Keratinocyte (primary cell): Measurements from ENCODE around the gene NRG3. TPM values are rescaled to one million over a fixed set of nuclear protein-coding genes. Genes with fewer than 3 reads are reported as not detected.

Experiments
- DNase-seq: peaks from one replicate; pipeline ENCODE4 v3.0.0-alpha.2; 2011; ENCODE audit warnings: low read depth, missing footprints, low spot score
- FAIRE-seq: peaks from 2 replicates; lab custom pipeline; 2011; peaks lifted over from hg19 to GRCh38; lab: Jason Lieb, UNC
- H2AFZ ChIP-seq: 2 replicates; pipeline ENCODE4 v1.6.0; 2012; ENCODE audit warnings: low read length, control low read depth, inconsistent platforms; ENCODE audit not compliant: control insufficient read depth
- H3K27ac ChIP-seq: 2 replicates; pipeline ENCODE4 v1.5.1; 2011; ENCODE audit warnings: low read length; ENCODE audit not compliant: control insufficient read depth, insufficient read depth
- H3K27me3 ChIP-seq: 3 replicates; pipeline ENCODE4 v1.6.0; 2011; ENCODE audit warnings: low read length; ENCODE audit not compliant: control insufficient read depth, insufficient read depth; ENCODE audit errors: extremely low read depth
- H3K36me3 ChIP-seq, 2 experiments: 2 replicates in 1 of 2; 3 replicates in 1 of 2; pipeline ENCODE4 v1.5.1; 2011; ENCODE audit warnings: low read length in 2 of 2, mild to moderate bottlenecking in 1 of 2; ENCODE audit not compliant: control insufficient read depth in 2 of 2, insufficient read depth in 2 of 2; ENCODE audit errors: extremely low read depth in 1 of 2
- H3K4me1 ChIP-seq: 3 replicates; pipeline ENCODE4 v1.5.1; 2011; ENCODE audit warnings: low read length; ENCODE audit not compliant: control insufficient read depth, insufficient read depth; ENCODE audit errors: extremely low read depth
- H3K4me2 ChIP-seq: 3 replicates; pipeline ENCODE4 v1.6.0; 2011; ENCODE audit warnings: low read depth, low read length; ENCODE audit not compliant: control insufficient read depth, insufficient read depth; ENCODE audit errors: extremely low read depth
- H3K4me3 ChIP-seq, 3 experiments: fragments of 200-600 bp in 1 of 3; sonication (generic) in 1 of 3; 2 replicates in 2 of 3; 3 replicates in 1 of 3; pipeline ENCODE4 v1.5.1; 2011 to 2016; ENCODE audit warnings: low read length in 3 of 3, mild to moderate bottlenecking in 3 of 3, control low read depth in 2 of 3, inconsistent platforms in 1 of 3, low read depth in 1 of 3, mixed read lengths in 1 of 3, mixed run types in 1 of 3, moderate library complexity in 1 of 3; ENCODE audit not compliant: control insufficient read depth in 2 of 3, insufficient read depth in 2 of 3; ENCODE audit errors: extremely low read depth in 1 of 3
- H3K79me2 ChIP-seq: 2 replicates; pipeline ENCODE4 v1.6.0; 2012; ENCODE audit warnings: low read length; ENCODE audit not compliant: control insufficient read depth, insufficient read depth
- H3K9ac ChIP-seq: 3 replicates; pipeline ENCODE4 v1.6.0; 2011; ENCODE audit warnings: low read length; ENCODE audit not compliant: control insufficient read depth, insufficient read depth; ENCODE audit errors: extremely low read depth
- H3K9me1 ChIP-seq: 3 replicates; pipeline ENCODE4 v1.6.0; 2011; ENCODE audit warnings: low read length; ENCODE audit not compliant: control insufficient read depth, insufficient read depth; ENCODE audit errors: extremely low read depth
- H3K9me3 ChIP-seq: 2 replicates; pipeline ENCODE4 v1.5.1; 2012; ENCODE audit warnings: low read depth, low read length; ENCODE audit not compliant: control insufficient read depth
- H4K20me1 ChIP-seq: 3 replicates; pipeline ENCODE4 v1.6.0; 2011; ENCODE audit warnings: low read length; ENCODE audit not compliant: control insufficient read depth, insufficient read depth; ENCODE audit errors: extremely low read depth
- CTCF ChIP-seq, 3 experiments: IDR thresholded peaks in 1 of 3; conservative IDR thresholded peaks in 1 of 3; optimal IDR thresholded peaks in 1 of 3; 2 replicates in 2 of 3; 3 replicates in 1 of 3; pipeline versions ENCODE3 to v1.5.1; 2011; ENCODE audit warnings: low read length in 3 of 3, mild to moderate bottlenecking in 3 of 3, moderate library complexity in 2 of 3, control low read depth in 1 of 3, inconsistent platforms in 1 of 3; ENCODE audit not compliant: insufficient read depth in 2 of 3; ENCODE audit errors: extremely low read depth in 1 of 3
- EZH2 ChIP-seq: IDR thresholded peaks from one replicate; pipeline ENCODE4 v1.6.1; 2012; ENCODE audit warnings: inconsistent platforms, mild to moderate bottlenecking, low read length, moderate library complexity
- dilution Hi-C: fragments of 300-500 bp; cut with MboI; formaldehyde crosslinking; loops from one replicate; pipeline ENCODE4 v1.7.0; 2020; ENCODE audit warnings: low sequenced_read_pairs; ENCODE audit not compliant: extremely low pct_ligation_motif_present
- polyA plus RNA-seq, 5 experiments: library from polyadenylated mRNA; depleted of rRNA in 3 of 5; stranded (reverse) in 3 of 5; stranded (forward) in 1 of 5; unstranded in 1 of 5; fragments of >200 nt; gene quantifications; 1 replicate in 1 of 5; 2 replicates in 3 of 5; 3 replicates in 1 of 5; pipeline versions ENCODE4 v1.2.1 to v1.2.3, GENCODE V29; 2011 to 2012; ENCODE audit warnings: missing spikeins in 2 of 5, low read depth in 1 of 5, low replicate concordance in 1 of 5

The NRG3 gene
- polyA plus RNA-seq, 1 donor (not counting 4 experiments of a cell fraction or from before 2014, with no cell fraction given), result not detected

DNA sequence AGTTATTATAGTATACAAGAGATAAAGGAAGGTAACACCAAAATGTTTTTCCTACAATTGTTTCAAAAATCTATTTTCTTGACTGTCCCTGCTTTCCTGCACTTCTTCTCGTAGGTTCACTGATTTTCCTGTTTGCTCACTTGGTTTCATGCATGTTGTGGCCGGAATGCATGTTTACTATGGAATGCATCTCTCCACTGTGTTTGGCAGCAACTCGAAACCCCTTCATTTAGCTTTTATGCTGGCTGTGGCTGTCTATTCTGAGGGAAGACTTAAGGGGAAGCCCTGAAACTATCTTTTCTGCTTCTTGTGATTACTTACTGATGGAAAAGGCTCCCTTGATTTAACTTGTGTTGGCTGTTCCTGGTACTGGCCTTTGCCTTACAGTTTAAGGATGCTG is 120.3 kb downstream of the NRG3 start:
- Histone ChIP-seq H3K27me3 (no peaks in the 10 kb centered on the region), H3K36me3 (no peaks in the 10 kb centered on the region), H3K9me1 (no peaks in the 10 kb centered on the region), H4K20me1 (no peaks in the 10 kb centered on the region), H3K9ac (no peak overlapping the region), H3K4me1 (no peaks in the 10 kb centered on the region), H3K4me3 (no peak overlapping the region), H3K4me2 (no peak overlapping the region), H3K79me2 (no peaks in the 10 kb centered on the region), H3K27ac (no peak overlapping the region), H2AFZ (no peak overlapping the region), H3K9me3 (peaks cover 2% of the 10 kb centered on the region)
- TF ChIP-seq EZH2, result no peak
- DNase-seq (no peak), FAIRE-seq (no peak)
- dilution Hi-C loops, result no loop called here

GRCh38 chr10:81996927-81997326 is 121.9 kb downstream of the NRG3 start:
- Histone ChIP-seq H4K20me1 (no peaks in the 10 kb centered on the region), H3K36me3 (no peaks in the 10 kb centered on the region), H3K27me3 (no peaks in the 10 kb centered on the region), H3K9ac (no peak overlapping the region), H3K4me3 (no peak overlapping the region), H3K4me1 (no peaks in the 10 kb centered on the region), H3K79me2 (no peaks in the 10 kb centered on the region), H3K9me3 (peaks cover 2% of the 10 kb centered on the region), H3K27ac (no peak overlapping the region), H3K9me1 (no peaks in the 10 kb centered on the region), H3K4me2 (no peak overlapping the region), H2AFZ (no peak overlapping the region)
- FAIRE-seq (no peak), DNase-seq (no peak)
- dilution Hi-C loops, result no loop called here
- TF ChIP-seq EZH2 (no peak), CTCF (optimal IDR thresholded peaks at IDR 0.05 in 1 of 3, IDR thresholded peaks at IDR 0.05 in 1 of 3, conservative IDR thresholded peaks at IDR 0.05 in 1 of 3; ENCODE audit: extremely low read depth in 1 of 3, insufficient read depth in 2 of 3, low read length in 3 of 3) (no peak)

GRCh38 chr10:82020999-82021398 is 146.0 kb downstream of the NRG3 start:
- Histone ChIP-seq H3K27me3 (no peaks in the 10 kb centered on the region), H3K79me2 (no peaks in the 10 kb centered on the region), H3K4me3 (no peak overlapping the region), H3K36me3 (no peaks in the 10 kb centered on the region), H3K9me3 (peaks cover 2% of the 10 kb centered on the region), H3K27ac (no peak overlapping the region), H3K4me1 (no peaks in the 10 kb centered on the region), H2AFZ (no peak overlapping the region), H3K9ac (no peak overlapping the region), H3K9me1 (no peaks in the 10 kb centered on the region), H4K20me1 (no peaks in the 10 kb centered on the region), H3K4me2 (no peak overlapping the region)
- DNase-seq (no peak), FAIRE-seq (no peak)
- TF ChIP-seq CTCF (optimal IDR thresholded peaks at IDR 0.05 in 1 of 3, IDR thresholded peaks at IDR 0.05 in 1 of 3, conservative IDR thresholded peaks at IDR 0.05 in 1 of 3; ENCODE audit: extremely low read depth in 1 of 3, insufficient read depth in 2 of 3, low read length in 3 of 3) (no peak), EZH2 (no peak)
- dilution Hi-C loops, result no loop called here
